H9 (cell line): Measurements from ENCODE around the gene CTDSP2. TPM values are rescaled to one million over a fixed set of nuclear protein-coding genes. Genes with fewer than 3 reads are reported as not detected.

Experiments
- DNase-seq: peaks from one replicate; pipeline ENCODE4 v3.0.0-alpha.2; 2017
- H2AFZ ChIP-seq: one replicate; pipeline ENCODE4 v1.6.1; 2013; ENCODE audit warnings: mild to moderate bottlenecking, low read length, control low read depth, moderate library complexity
- H2AK5ac ChIP-seq: 2 replicates; pipeline ENCODE4 v1.6.1; 2013; ENCODE audit warnings: low read length, control low read depth, mixed read lengths; ENCODE audit not compliant: insufficient read length
- H2BK120ac ChIP-seq: one replicate; pipeline ENCODE4 v1.6.1; 2013; ENCODE audit warnings: low read depth, mild to moderate bottlenecking, low read length, control low read depth, inconsistent platforms; ENCODE audit not compliant: poor library complexity, severe bottlenecking
- H2BK12ac ChIP-seq: 2 replicates; pipeline ENCODE4 v1.6.1; 2013; ENCODE audit warnings: low read length, control low read depth, mixed read lengths, low read depth; ENCODE audit not compliant: insufficient read length
- H2BK15ac ChIP-seq: 2 replicates; pipeline ENCODE4 v1.6.1; 2013; ENCODE audit warnings: low read depth, low read length, control low read depth
- H2BK20ac ChIP-seq: one replicate; pipeline ENCODE4 v1.6.1; 2013; ENCODE audit warnings: low read depth, mild to moderate bottlenecking, low read length, control low read depth, inconsistent platforms; ENCODE audit not compliant: poor library complexity, severe bottlenecking
- H2BK5ac ChIP-seq: 2 replicates; pipeline ENCODE4 v1.6.1; 2013; ENCODE audit warnings: low read length, control low read depth, mixed read lengths; ENCODE audit not compliant: insufficient read length
- H3K14ac ChIP-seq: 2 replicates; pipeline ENCODE4 v1.6.1; 2013; ENCODE audit warnings: low read length, control low read depth; ENCODE audit not compliant: insufficient read depth
- H3K18ac ChIP-seq: 2 replicates; pipeline ENCODE4 v1.6.1; 2013; ENCODE audit warnings: low read depth, mild to moderate bottlenecking, mixed read lengths, low read length, control low read depth; ENCODE audit not compliant: insufficient read length
- H3K23ac ChIP-seq: 2 replicates; pipeline ENCODE4 v1.6.1; 2013; ENCODE audit warnings: low read length, control low read depth, mixed read lengths, low read depth; ENCODE audit not compliant: insufficient read length
- H3K23me2 ChIP-seq: 2 replicates; pipeline ENCODE4 v1.6.1; 2013; ENCODE audit warnings: low read depth, mild to moderate bottlenecking, mixed read lengths, low read length, control low read depth; ENCODE audit not compliant: insufficient read length, poor library complexity, severe bottlenecking
- H3K27ac ChIP-seq: 2 replicates; pipeline ENCODE4 v1.5.1; 2013; ENCODE audit warnings: low read length, control low read depth, mixed read lengths, low read depth; ENCODE audit not compliant: insufficient read length
- H3K27me3 ChIP-seq: 2 replicates; pipeline ENCODE4 v1.6.1; 2013; ENCODE audit warnings: low read length, control low read depth, inconsistent platforms; ENCODE audit not compliant: insufficient read depth
- H3K4ac ChIP-seq: 2 replicates; pipeline ENCODE4 v1.6.1; 2013; ENCODE audit warnings: low read depth, mild to moderate bottlenecking, control low read depth, inconsistent platforms, low read length, moderate library complexity
- H3K4me1 ChIP-seq: 2 replicates; pipeline ENCODE4 v1.6.1; 2013; ENCODE audit warnings: low read length, control low read depth, inconsistent platforms; ENCODE audit not compliant: insufficient read depth
- H3K4me2 ChIP-seq: 2 replicates; pipeline ENCODE4 v1.6.1; 2013; ENCODE audit warnings: low read length, control low read depth, mixed read lengths; ENCODE audit not compliant: insufficient read length, insufficient read depth
- H3K56ac ChIP-seq: 2 replicates; pipeline ENCODE4 v1.6.1; 2013; ENCODE audit warnings: low read depth, mild to moderate bottlenecking, mixed read lengths, low read length, control low read depth; ENCODE audit not compliant: insufficient read length
- H3K79me1 ChIP-seq: 2 replicates; pipeline ENCODE4 v1.6.1; 2013; ENCODE audit warnings: low read depth, mild to moderate bottlenecking, moderate library complexity, low read length, control low read depth, inconsistent platforms; ENCODE audit not compliant: insufficient read depth, poor library complexity, severe bottlenecking
- H3K79me2 ChIP-seq: 2 replicates; pipeline ENCODE4 v1.6.1; 2013; ENCODE audit warnings: low read length, control low read depth, inconsistent platforms; ENCODE audit not compliant: insufficient read depth
- H3K9ac ChIP-seq: 2 replicates; pipeline ENCODE4 v1.6.1; 2013; ENCODE audit warnings: low read length, control low read depth, mixed read lengths; ENCODE audit not compliant: insufficient read length; ENCODE audit errors: extremely low read depth
- H3K9me3 ChIP-seq: one replicate; pipeline ENCODE4 v1.6.1; 2013; ENCODE audit warnings: low read depth, low read length, inconsistent platforms; ENCODE audit not compliant: control insufficient read depth
- H3T11ph ChIP-seq: one replicate; pipeline ENCODE4 v1.6.1; 2013; ENCODE audit warnings: mild to moderate bottlenecking, low read length, control low read depth, inconsistent platforms
- H4K20me1 ChIP-seq: one replicate; pipeline ENCODE4 v1.6.1; 2013; ENCODE audit not compliant: control insufficient read depth, insufficient read length, insufficient read depth
- H4K5ac ChIP-seq: 2 replicates; pipeline ENCODE4 v1.6.1; 2013; ENCODE audit warnings: low read depth, mild to moderate bottlenecking, mixed read lengths, low read length, control low read depth; ENCODE audit not compliant: insufficient read length
- H4K8ac ChIP-seq: replicated peaks from 2 replicates; pipeline ENCODE4 v1.6.1; 2013; ENCODE audit warnings: low read length, control low read depth, mixed read lengths, low read depth; ENCODE audit not compliant: insufficient read length
- H4K91ac ChIP-seq: 2 replicates; pipeline ENCODE4 v1.6.1; 2013; ENCODE audit warnings: low read depth, mild to moderate bottlenecking, moderate library complexity, mixed read lengths, low read length, control low read depth; ENCODE audit not compliant: insufficient read length
- H3K27ac Mint-ChIP-seq, 3 experiments: 2 replicates in 2 of 3; 3 replicates in 1 of 3; pipeline ENCODE4 v1.8.0; 2020 to 2021; ENCODE audit warnings: mixed read lengths in 3 of 3, mild to moderate bottlenecking in 1 of 3, moderate library complexity in 1 of 3
- H3K27me3 Mint-ChIP-seq: 2 replicates; pipeline ENCODE4 v1.8.0; 2021; ENCODE audit warnings: low read depth, mild to moderate bottlenecking, moderate library complexity, mixed read lengths
- H3K36me3 Mint-ChIP-seq, 3 experiments: 2 replicates in 2 of 3; 3 replicates in 1 of 3; pipeline ENCODE4 v1.8.0; 2020 to 2021; ENCODE audit warnings: low read depth in 3 of 3, mixed read lengths in 3 of 3; ENCODE audit not compliant: insufficient read depth in 1 of 3
- H3K4me1 Mint-ChIP-seq, 2 experiments: 2 replicates each; pipeline ENCODE4 v1.8.0; 2020; ENCODE audit warnings: mixed read lengths in 2 of 2
- H3K4me3 Mint-ChIP-seq, 2 experiments: 2 replicates in 1 of 2; 3 replicates in 1 of 2; pipeline ENCODE4 v1.8.0; 2020 to 2021; ENCODE audit warnings: mild to moderate bottlenecking in 2 of 2, mixed read lengths in 2 of 2, moderate library complexity in 1 of 2
- H3K9me3 Mint-ChIP-seq, 2 experiments: 2 replicates in 1 of 2; 3 replicates in 1 of 2; pipeline ENCODE4 v1.8.0; 2020; ENCODE audit warnings: mild to moderate bottlenecking in 2 of 2, mixed read lengths in 2 of 2, moderate library complexity in 1 of 2
- WGBS: extraction: QIAGEN DNeasy Blood & Tissue Kit; methylation state at CpG from one replicate; pipeline ENCODE4 v1.1.7; 2013; ENCODE audit warnings: missing lambda C conversion rate, low lambda C conversion rate, mixed read lengths; ENCODE audit not compliant: insufficient read length; ENCODE audit errors: extremely low coverage; 5-methylcytosine and 5-hydroxymethylcytosine counted together
- total RNA-seq: library from RNA; stranded (reverse); gene quantifications from 2 replicates; pipeline ENCODE4 v1.2.1, GENCODE V29; 2021
- TF ChIP-seq, protein P1 (sequence below): fragments of 200-600 bp; sonication (generic); conservative IDR thresholded peaks from 3 replicates; pipeline ENCODE4 v1.8.0; 2021; ENCODE audit warnings: antibody characterized with exemption, mild to moderate bottlenecking

The CTDSP2 gene
- total RNA-seq, 1 experiment from 2014 or later, result 103 TPM

DNA sequence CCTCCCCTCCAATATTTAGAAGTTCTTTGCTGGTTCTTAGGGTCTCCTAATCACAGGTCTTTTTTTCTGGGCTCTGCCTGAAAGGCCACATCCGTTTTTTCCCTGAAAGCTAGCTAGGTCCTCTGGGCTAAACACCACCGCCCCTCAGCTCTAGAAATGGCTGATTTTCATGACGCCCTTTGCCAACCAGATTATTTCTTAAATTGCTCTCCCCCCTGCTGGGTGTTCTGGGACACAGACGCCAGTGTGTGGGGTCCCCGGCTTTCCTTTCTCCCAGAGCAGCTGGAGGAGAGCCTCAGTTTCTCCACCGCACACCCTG is 49.5 kb upstream of the CTDSP2 start:
- no peak overlapping the region for H2AK5ac ChIP-seq
- no peak overlapping the region for H3T11ph ChIP-seq
- no peaks in the 10 kb centered on the region for H3K9me3 ChIP-seq
- no CpG with 5 or more reads among the region's 6 CpGs for WGBS
- Mint-ChIP-seq H3K4me3 (peak overlapping the region; percentile 57 to 73), H3K9me3 (no peaks in the 10 kb centered on the region), H3K4me1 (peaks cover 41 to 55% of the 10 kb centered on the region in 2 experiments), H3K27ac (peak overlapping the region in 1 of 3 experiments; percentile 71; a peak in 2 of 7 replicates), H3K36me3 (no peaks in the 10 kb centered on the region; a peak in 1 of 7 replicates), H3K27me3 (peaks cover 32% of the 10 kb centered on the region)
- H2BK5ac ChIP-seq, result no peak overlapping the region
- peaks cover 15% of the 10 kb centered on the region; the same call in 1 of the 2 replicates for H3K4me1 ChIP-seq
- H3K14ac ChIP-seq, result peak overlapping the region; percentile 52
- H4K5ac ChIP-seq, result no peak overlapping the region
- no peak overlapping the region for H2BK120ac ChIP-seq
- peaks cover 12% of the 10 kb centered on the region for H3K23me2 ChIP-seq
- no peak overlapping the region for H3K27ac ChIP-seq
- no peak for DNase-seq
- H3K4me2 ChIP-seq, result peak overlapping the region; percentile 74
- no peak overlapping the region for H3K56ac ChIP-seq
- H3K79me2 ChIP-seq, result no peaks in the 10 kb centered on the region
- TF ChIP-seq, protein P1, sequence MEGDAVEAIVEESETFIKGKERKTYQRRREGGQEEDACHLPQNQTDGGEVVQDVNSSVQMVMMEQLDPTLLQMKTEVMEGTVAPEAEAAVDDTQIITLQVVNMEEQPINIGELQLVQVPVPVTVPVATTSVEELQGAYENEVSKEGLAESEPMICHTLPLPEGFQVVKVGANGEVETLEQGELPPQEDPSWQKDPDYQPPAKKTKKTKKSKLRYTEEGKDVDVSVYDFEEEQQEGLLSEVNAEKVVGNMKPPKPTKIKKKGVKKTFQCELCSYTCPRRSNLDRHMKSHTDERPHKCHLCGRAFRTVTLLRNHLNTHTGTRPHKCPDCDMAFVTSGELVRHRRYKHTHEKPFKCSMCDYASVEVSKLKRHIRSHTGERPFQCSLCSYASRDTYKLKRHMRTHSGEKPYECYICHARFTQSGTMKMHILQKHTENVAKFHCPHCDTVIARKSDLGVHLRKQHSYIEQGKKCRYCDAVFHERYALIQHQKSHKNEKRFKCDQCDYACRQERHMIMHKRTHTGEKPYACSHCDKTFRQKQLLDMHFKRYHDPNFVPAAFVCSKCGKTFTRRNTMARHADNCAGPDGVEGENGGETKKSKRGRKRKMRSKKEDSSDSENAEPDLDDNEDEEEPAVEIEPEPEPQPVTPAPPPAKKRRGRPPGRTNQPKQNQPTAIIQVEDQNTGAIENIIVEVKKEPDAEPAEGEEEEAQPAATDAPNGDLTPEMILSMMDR, result no peak
- H2BK12ac ChIP-seq, result no peak overlapping the region
- H2BK15ac ChIP-seq, result no peak overlapping the region
- no peak overlapping the region for H4K8ac ChIP-seq
- no peak overlapping the region for H2BK20ac ChIP-seq
- H4K91ac ChIP-seq, result no peak overlapping the region
- no peak overlapping the region for H3K4ac ChIP-seq
- peak overlapping the region; percentile 73 for H3K18ac ChIP-seq
- no peak overlapping the region for H3K23ac ChIP-seq
- H3K9ac ChIP-seq, result no peak overlapping the region
- no peaks in the 10 kb centered on the region for H3K79me1 ChIP-seq
- H4K20me1 ChIP-seq, result no peaks in the 10 kb centered on the region
- peaks cover 4% of the 10 kb centered on the region; the same call in 1 of the 2 replicates for H3K27me3 ChIP-seq
- H2AFZ ChIP-seq, result no peak overlapping the region
